SKM-1 treated with dmso at 0.1 percent for 144 hours (cell line): ENCODE data around the gene APOA4.

ENCODE experiments used
- DNase-seq: peaks from one replicate; lab custom pipeline; 2025; ENCODE audit not compliant: unreplicated experiment; lab: John Stamatoyannopoulos, UW

APOA4 gene

DNA sequence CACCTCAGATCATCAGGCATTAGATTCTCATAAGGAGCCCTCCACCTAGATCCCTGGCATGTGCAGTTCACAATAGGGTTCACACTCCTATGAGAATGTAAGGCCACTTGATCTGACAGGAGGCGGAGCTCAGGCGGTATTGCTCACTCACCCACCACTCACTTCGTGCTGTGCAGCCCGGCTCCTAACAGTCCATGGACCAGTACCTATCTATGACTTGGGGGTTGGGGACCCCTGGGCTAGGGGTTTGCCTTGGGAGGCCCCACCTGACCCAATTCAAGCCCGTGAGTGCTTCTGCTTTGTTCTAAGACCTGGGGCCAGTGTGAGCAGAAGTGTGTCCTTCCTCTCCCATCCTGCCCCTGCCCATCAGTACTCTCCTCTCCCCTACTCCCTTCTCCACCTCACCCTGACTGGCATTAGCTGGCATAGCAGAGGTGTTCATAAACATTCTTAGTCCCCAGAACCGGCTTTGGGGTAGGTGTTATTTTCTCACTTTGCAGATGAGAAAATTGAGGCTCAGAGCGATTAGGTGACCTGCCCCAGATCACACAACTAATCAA lies 8.8 kb upstream of the APOA4 start:
- DNase-seq: no peak

DNA sequence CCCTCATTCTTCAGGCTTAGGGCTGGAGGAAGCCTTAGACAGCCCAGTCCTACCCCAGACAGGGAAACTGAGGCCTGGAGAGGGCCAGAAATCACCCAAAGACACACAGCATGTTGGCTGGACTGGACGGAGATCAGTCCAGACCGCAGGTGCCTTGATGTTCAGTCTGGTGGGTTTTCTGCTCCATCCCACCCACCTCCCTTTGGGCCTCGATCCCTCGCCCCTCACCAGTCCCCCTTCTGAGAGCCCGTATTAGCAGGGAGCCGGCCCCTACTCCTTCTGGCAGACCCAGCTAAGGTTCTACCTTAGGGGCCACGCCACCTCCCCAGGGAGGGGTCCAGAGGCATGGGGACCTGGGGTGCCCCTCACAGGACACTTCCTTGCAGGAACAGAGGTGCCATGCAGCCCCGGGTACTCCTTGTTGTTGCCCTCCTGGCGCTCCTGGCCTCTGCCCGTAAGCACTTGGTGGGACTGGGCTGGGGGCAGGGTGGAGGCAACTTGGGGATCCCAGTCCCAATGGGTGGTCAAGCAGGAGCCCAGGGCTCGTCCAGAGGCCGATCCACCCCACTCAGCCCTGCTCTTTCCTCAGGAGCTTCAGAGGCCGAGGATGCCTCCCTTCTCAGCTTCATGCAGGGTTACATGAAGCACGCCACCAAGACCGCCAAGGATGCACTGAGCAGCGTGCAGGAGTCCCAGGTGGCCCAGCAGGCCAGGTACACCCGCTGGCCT lies 7.2 kb upstream of the APOA4 start:
- DNase-seq: no peak

- DNase-seq: no peak
Observed at GRCh38 chr11:116829525-116830183, 6.5 kb upstream of the APOA4 start, which contains the start of gene APOC3. APOC3 (plus strand) TSS chr11:116829907; CDS start chr11:116830583, 676 bp downstream.

DNA sequence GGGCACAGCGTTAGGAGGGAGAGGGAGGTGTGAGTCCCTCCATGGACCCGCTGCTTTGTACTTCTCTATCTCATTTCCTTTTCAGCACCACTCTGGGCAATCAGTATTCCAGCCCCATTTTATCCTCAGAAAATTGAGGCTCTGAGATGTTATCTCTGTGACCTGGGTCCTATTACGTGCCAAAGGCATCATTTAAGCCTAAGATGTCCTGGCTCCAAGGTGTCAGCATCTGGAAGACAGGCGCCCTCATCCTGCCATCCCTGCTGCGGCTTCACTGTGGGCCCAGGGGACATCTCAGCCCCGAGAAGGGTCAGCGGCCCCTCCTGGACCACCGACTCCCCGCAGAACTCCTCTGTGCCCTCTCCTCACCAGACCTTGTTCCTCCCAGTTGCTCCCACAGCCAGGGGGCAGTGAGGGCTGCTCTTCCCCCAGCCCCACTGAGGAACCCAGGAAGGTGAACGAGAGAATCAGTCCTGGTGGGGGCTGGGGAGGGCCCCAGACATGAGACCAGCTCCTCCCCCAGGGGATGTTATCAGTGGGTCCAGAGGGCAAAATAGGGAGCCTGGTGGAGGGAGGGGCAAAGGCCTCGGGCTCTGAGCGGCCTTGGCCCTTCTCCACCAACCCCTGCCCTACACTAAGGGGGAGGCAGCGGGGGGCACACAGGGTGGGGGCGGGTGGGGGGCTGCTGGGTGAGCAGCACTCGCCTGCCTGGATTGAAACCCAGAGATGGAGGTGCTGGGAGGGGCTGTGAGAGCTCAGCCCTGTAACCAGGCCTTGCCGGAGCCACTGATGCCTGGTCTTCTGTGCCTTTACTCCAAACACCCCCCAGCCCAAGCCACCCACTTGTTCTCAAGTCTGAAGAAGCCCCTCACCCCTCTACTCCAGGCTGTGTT lies 5.8 kb upstream of the APOA4 start:
- no peak for DNase-seq

DNA sequence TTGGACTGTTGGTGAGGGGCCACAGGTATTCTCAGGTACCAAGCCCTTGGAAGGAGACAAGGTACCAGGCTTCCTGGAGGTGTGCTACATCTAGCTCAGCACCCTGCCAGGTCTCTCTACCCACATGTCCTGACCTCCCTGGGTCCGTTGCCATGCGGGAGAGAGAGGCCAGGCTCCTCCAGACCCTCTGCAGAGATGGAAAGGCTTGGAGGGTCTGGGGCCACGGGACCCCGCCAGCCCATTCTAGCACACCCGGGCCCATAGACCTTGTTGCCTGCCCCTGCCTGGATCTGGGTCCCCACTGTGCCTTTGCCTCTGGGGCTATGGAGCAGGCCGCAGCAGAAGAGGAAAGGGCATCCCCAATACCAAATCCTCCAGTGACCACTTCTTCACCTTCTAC lies 4.4 kb upstream of the APOA4 start:
- DNase-seq: no peak

DNA sequence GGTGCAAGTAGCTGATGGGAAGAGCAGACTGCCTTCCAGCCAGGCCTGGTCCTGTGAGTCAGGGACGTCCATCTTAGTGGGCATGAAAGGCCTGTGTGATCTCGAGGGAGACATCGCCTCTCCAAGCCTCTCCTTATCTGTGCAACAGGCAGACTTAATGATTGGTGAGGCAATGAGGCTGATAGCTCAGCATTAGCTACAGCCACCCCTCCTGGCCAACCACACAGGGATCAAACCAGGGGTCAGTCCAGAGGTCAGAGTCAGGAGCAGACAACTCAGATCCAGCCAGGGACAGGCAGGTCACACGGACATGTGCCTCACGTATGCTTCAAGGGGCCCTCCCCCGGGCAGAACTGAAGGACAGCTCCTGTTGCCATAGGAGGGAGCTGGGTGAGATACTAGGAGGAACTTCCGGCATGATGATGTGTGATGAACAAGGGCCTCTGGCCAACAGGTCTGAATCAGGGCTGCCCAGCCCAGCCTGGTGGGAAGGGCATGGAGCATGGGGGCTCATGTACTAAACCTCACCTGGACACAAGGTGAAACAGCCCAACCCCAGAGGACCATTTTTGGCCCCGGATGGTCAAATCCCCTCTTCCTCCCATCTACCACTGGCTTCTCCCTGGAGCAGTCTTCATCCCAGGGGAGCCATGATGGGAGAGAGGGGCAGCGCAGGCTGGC lies 3.8 kb upstream of the APOA4 start:
- DNase-seq: no peak

GRCh38 chr11:116825854-116826750 lies 3.0 kb upstream of the APOA4 start:
- DNase-seq: no peak

- DNase-seq: no peak
Observed at GRCh38 chr11:116825434-116825833, 2.3 kb upstream of the APOA4 start.

- DNase-seq: no peak
Observed at GRCh38 chr11:116822575-116822974, 529 bp downstream of the APOA4 start.

- no peak for DNase-seq
Observed at GRCh38 chr11:116821050-116821918, 1.8 kb downstream of the APOA4 start.

DNA sequence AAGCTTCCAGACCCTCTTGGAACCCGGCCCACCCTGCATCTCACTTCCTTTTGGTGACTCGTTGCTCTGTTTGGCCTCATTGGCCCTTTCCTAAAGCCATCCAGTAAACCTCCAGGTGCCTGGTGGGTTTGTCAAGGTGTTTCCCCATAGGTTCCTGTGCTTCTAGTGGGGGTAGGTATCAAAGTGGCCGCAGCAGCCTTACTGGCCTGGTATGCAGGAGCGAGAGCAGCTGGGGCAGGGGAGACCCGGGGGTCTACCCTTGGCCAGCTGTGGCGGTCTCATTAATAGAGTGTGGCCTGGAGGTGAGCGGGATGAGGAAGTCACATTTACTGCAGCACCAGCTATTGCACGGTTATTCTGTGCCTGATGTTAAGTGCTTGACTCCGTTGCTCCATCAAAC lies 4.1 kb downstream of the APOA4 start:
- no peak for DNase-seq

GRCh38 chr11:116814502-116814901 lies 8.6 kb downstream of the APOA4 start:
- DNase-seq: no peak

DNA sequence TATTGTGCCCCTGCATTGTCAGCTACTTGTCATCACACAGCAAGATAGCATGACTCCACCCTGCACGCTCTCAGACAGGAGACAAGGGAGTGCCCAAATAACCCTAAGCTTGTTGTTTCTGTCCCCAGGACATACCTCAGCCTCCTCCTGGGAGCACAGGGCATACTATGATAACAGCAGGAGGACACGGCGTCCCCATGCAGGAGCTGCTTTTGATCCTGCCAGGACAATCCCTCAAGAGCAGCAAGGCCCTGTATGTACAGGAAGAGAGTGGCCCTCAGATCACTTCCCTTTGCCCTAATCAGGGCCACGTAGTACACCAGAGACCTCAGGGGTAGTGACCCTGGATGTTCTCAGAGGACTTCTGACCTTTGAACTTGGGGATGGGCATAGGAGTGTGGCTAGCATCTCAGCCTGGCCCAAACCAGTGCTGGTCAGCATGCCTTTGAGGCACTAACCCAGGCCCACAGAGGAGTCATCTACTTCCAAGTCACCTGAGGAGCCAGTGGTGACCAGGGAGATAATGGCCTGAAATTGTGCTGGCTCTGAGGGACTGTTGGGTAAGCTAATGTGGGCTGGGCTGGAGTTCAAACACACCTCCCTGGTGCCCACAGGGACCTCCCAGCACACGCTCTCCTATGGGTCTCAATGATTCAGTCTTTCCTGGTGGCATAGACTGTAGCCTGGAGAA lies 9.2 kb downstream of the APOA4 start:
- DNase-seq: no peak

GRCh38 chr11:116813170-116813569 lies 9.9 kb downstream of the APOA4 start:
- no peak for DNase-seq

GRCh38 chr11:116812109-116812508 lies 11.0 kb downstream of the APOA4 start:
- no peak for DNase-seq

GRCh38 chr11:116811194-116811593 lies 11.9 kb downstream of the APOA4 start:
- no peak for DNase-seq

GRCh38 chr11:116808262-116809175 lies 14.6 kb downstream of the APOA4 start:
- no peak for DNase-seq
